Duodenal mucosa (tissue), 2 donors: Measurements from ENCODE around the gene RYR1.
"Not testable (repeated sequence)": the region's sequence is repeated elsewhere in the genome, so short reads cannot be mapped to it uniquely, and the experiment has no call there.

ENCODE experiments used
- H3K27ac ChIP-seq: one replicate; pipeline ENCODE4 v1.7.0; 2013; ENCODE audit warnings: low read depth, low read length
- H3K27me3 ChIP-seq, 2 donors: one replicate each; pipeline ENCODE4 v1.7.0; 2013; ENCODE audit warnings: low read length in 2 of 2, control low read depth in 1 of 2; ENCODE audit not compliant: insufficient read depth in 2 of 2, control insufficient read depth in 1 of 2
- H3K36me3 ChIP-seq, 2 donors: one replicate each; pipeline ENCODE4 v1.7.0; 2013; ENCODE audit warnings: low read length in 2 of 2, control low read depth in 1 of 2; ENCODE audit not compliant: insufficient read depth in 2 of 2, control insufficient read depth in 1 of 2
- H3K4me1 ChIP-seq, 2 donors: one replicate each; pipeline ENCODE4 v1.7.0; 2013; ENCODE audit warnings: low read length in 2 of 2, control low read depth in 1 of 2; ENCODE audit not compliant: insufficient read depth in 2 of 2, control insufficient read depth in 1 of 2
- H3K4me3 ChIP-seq, 2 donors: one replicate each; pipeline ENCODE4 v1.7.0; 2013; ENCODE audit warnings: low read length in 2 of 2, low read depth in 1 of 2
- H3K9ac ChIP-seq, 2 donors: one replicate each; pipeline ENCODE4 v1.7.0; 2013; ENCODE audit warnings: low read length in 2 of 2, low read depth in 1 of 2
- H3K9me3 ChIP-seq, 2 donors: one replicate each; pipeline ENCODE4 v1.7.0; 2013; ENCODE audit warnings: low read length in 2 of 2, control low read depth in 1 of 2; ENCODE audit not compliant: control insufficient read depth in 1 of 2

The RYR1 gene

DNA sequence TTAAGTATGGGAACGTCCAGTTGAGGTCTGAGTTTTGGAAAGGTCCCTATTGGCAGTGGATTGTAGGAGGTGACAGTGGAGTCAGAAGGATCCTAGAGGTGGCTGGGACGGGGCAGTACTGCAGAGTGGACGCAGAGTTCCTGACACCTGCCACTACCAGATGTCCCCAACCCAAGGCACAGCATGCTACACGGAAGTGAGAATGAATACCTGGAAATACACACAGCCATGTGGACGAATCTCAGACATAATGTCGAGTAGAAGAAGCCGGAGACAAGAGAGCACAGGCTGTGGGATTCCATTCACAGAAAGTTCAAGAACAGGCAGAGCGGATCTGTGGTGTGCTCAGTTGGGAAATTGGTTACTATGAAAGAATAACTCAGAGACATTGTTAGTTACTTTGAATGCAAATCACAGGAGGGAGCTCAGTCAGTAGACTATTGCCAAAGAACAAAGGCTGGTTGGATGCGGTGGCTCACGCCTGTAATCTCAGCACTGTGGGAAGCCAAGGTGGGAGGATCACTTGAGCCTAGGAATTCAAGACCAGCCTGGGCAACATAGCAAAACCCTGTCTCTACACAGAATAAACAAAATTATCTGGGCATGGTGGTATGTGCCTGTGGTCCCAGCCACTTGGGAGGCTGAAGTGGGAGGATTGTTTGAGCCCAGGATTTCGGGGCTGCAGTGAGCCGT, 37.4 kb downstream of the RYR1 start:
- no peaks in the 10 kb centered on the region for H3K4me1 ChIP-seq
- no peak overlapping the region for H3K27ac ChIP-seq
- H3K27me3 ChIP-seq: no peaks in the 10 kb centered on the region
- no peak overlapping the region for H3K9ac ChIP-seq
- no peaks in the 10 kb centered on the region for H3K36me3 ChIP-seq
- H3K9me3 ChIP-seq: no peaks in the 10 kb centered on the region
- no peak overlapping the region for H3K4me3 ChIP-seq

DNA sequence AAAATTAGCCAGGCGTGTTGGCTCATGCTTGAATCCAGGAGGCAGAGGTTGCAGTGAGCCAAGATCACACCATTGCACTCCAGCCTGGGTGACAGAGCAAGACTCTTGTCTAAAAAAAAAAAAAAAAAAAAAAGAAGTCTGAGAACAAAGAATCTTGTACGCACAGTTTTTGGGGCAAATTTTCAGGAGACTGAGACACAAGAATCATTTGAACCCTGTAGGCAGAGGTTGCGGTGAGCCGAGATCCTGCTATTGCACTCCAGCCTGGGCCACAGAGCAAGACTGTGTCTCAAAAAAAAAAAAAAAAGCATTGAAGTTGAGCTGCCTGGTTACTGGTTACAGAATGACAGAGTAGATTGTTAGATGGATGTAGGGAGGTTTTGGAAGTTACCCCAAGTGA, 39.2 kb downstream of the RYR1 start:
- not testable (repeated sequence) for H3K27ac ChIP-seq, H3K9me3 ChIP-seq, H3K9ac ChIP-seq, H3K36me3 ChIP-seq, H3K4me1 ChIP-seq, H3K27me3 ChIP-seq, H3K4me3 ChIP-seq

DNA sequence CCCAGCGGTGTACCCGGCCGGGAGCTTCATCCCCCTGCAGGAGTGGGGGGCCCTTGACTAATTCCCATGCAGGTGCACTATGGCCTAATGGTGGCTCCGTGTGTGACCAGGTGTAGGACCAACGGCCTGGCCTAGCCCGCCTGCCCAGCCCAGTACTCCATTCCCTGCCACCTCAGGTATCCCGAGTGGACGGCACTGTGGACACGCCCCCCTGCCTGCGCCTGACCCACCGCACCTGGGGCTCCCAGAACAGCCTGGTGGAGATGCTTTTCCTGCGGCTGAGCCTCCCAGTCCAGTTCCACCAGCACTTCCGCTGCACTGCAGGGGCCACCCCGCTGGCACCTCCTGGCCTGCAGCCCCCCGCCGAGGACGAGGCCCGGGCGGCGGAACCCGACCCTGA, 39.7 kb downstream of the RYR1 start:
- Histone ChIP-seq H3K4me3 (no peak overlapping the region), H3K27me3 (no peaks in the 10 kb centered on the region), H3K9me3 (no peaks in the 10 kb centered on the region), H3K27ac (no peak overlapping the region), H3K4me1 (no peaks in the 10 kb centered on the region), H3K9ac (no peak overlapping the region), H3K36me3 (no peaks in the 10 kb centered on the region)

DNA sequence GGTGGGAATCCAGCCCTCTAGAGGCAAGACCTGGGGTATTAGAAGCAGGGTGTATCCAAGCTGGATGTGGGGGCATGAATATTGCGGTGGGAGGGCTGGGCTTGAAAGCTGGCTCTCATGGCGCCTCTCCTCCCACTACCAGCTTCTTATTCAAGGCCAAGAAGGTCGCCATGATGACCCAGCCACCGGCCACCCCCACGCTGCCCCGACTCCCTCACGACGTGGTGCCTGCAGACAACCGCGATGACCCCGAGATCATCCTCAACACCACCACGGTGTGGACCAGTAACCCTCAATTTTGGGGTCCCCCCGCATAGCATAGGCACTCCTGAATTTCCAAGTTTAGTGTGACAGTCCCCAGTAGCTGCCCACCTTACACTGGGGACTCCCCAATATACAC, 41.7 kb downstream of the RYR1 start:
- H3K4me1 ChIP-seq: no peaks in the 10 kb centered on the region
- H3K27me3 ChIP-seq: no peaks in the 10 kb centered on the region
- no peaks in the 10 kb centered on the region for H3K36me3 ChIP-seq
- H3K9me3 ChIP-seq: no peaks in the 10 kb centered on the region
- H3K27ac ChIP-seq: no peak overlapping the region
- H3K4me3 ChIP-seq: no peak overlapping the region
- H3K9ac ChIP-seq: no peak overlapping the region

DNA sequence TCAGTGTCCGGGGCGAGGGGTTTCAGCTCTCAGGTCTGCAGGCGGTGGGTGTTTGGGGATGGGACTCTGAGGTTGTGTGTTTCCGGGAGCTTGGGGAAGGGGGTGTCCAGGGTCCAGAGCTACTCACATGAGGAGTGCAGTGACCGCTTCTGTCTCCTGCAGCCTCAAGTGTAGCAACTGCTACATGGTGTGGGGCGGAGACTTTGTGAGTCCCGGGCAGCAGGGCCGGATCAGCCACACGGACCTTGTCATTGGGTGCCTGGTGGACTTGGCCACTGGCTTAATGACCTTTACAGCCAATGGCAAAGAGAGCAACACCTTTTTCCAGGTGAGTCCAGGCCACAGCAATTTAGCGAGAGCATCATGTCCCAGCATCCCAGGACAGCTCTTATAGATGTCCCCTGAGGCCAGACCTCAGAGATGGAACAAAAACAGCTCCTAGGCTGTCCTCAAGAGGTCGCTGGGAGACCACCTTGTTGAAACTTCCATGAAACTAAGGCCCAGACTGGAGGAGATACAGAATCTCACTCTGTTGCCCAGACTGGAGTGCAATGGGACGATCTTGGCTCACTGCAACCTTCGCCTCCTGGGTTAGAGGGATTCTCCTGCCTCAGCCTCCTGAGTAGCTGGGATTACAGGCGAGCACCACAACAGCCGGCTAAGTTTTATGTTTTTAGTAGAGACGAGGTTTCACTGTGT, 44.9 kb downstream of the RYR1 start:
- no peaks in the 10 kb centered on the region for H3K4me1 ChIP-seq
- H3K36me3 ChIP-seq: no peaks in the 10 kb centered on the region
- no peaks in the 10 kb centered on the region for H3K27me3 ChIP-seq
- no peak overlapping the region for H3K27ac ChIP-seq
- H3K9ac ChIP-seq: no peak overlapping the region
- H3K9me3 ChIP-seq: no peaks in the 10 kb centered on the region
- H3K4me3 ChIP-seq: no peak overlapping the region

DNA sequence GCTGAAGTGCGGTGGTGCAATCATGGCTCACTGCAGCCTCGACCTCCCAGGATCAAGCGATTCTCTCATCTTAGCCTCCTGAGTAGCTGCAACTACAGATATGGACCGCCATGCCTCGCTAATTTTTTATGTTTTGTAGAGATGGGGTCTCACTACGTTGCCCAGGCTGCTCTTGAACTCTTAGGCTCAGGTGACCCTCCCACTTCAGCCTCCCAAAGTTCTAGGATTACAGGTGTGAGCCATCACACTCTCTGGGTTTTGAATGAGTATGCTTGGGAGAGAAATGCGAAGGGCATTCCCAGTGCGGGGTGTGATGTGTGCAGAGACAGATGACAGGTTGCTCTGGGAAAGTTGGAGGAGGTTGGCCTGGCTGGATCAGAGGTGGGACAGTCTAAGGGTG, 49.0 kb downstream of the RYR1 start:
- H3K4me1 ChIP-seq: no peaks in the 10 kb centered on the region
- H3K9me3 ChIP-seq: no peaks in the 10 kb centered on the region
- no peak overlapping the region for H3K27ac ChIP-seq
- no peak overlapping the region for H3K9ac ChIP-seq
- no peaks in the 10 kb centered on the region for H3K36me3 ChIP-seq
- H3K4me3 ChIP-seq: no peak overlapping the region
- H3K27me3 ChIP-seq: no peaks in the 10 kb centered on the region

DNA sequence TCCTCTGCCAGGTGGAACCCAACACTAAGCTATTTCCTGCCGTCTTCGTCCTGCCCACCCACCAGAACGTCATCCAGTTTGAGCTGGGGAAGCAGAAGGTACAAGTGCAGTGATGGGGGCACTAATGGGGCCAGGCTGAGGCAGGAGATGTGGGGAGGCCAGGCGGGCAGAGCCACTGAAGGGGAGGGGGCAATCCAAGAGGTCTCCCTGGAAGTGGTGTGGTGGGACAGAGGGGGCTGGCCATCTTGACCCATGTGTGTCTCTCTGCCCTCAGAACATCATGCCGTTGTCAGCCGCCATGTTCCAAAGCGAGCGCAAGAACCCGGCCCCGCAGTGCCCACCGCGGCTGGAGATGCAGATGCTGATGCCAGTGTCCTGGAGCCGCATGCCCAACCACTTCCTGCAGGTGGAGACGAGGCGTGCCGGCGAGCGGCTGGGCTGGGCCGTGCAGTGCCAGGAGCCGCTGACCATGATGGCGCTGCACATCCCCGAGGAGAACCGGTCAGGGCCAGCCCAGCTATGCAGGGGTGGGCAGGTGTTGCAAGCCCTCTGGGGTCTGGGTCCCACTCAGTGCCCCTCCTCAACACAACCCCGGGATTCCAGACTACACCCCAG, 49.6 kb downstream of the RYR1 start:
- no peak overlapping the region for H3K9ac ChIP-seq
- no peak overlapping the region for H3K4me3 ChIP-seq
- H3K36me3 ChIP-seq: no peaks in the 10 kb centered on the region
- H3K27ac ChIP-seq: no peak overlapping the region
- H3K27me3 ChIP-seq: no peaks in the 10 kb centered on the region
- no peaks in the 10 kb centered on the region for H3K4me1 ChIP-seq
- H3K9me3 ChIP-seq: no peaks in the 10 kb centered on the region

DNA sequence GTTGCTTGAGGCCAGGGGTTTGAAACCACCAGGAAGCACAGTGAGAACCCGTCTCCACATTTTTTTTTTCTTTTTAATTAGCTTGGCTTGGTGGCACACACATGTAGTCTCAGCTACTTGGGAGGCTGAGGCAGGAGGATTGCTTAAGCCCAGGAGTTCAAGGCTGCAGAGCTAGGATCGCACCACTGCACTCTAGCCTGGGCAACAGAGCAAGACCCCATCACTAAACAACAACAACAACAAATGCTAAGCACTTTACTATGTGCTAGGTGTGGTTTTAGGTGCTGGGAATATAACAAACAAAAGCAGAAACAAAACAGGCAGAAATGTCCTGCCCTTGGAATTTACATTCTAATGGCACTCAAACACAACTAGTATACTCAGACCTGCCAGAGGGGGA, 51.3 kb downstream of the RYR1 start:
- no peaks in the 10 kb centered on the region for H3K36me3 ChIP-seq
- no peaks in the 10 kb centered on the region for H3K4me1 ChIP-seq
- no peaks in the 10 kb centered on the region for H3K9me3 ChIP-seq
- no peaks in the 10 kb centered on the region for H3K27me3 ChIP-seq
- no peak overlapping the region for H3K9ac ChIP-seq
- H3K27ac ChIP-seq: no peak overlapping the region
- no peak overlapping the region for H3K4me3 ChIP-seq

DNA sequence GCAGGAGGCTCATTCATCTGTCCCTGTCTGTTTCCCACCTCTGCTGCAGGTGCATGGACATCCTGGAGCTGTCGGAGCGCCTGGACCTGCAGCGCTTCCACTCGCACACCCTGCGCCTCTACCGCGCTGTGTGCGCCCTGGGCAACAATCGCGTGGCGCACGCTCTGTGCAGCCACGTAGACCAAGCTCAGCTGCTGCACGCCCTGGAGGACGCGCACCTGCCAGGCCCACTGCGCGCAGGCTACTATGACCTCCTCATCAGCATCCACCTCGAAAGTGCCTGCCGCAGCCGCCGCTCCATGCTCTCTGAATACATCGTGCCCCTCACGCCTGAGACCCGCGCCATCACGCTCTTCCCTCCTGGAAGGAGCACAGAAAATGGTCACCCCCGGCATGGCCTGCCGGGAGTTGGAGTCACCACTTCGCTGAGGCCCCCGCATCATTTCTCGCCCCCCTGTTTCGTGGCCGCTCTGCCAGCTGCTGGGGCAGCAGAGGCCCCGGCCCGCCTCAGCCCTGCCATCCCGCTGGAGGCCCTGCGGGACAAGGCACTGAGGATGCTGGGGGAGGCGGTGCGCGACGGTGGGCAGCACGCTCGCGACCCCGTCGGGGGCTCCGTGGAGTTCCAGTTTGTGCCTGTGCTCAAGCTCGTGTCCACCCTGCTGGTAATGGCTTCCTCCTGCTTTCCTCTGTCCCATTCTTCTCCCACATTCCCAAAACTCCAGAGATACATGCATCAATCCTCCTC, 52.2 kb downstream of the RYR1 start:
- Histone ChIP-seq H3K4me3 (no peak overlapping the region), H3K36me3 (no peaks in the 10 kb centered on the region), H3K9me3 (no peaks in the 10 kb centered on the region), H3K4me1 (no peaks in the 10 kb centered on the region), H3K27me3 (no peaks in the 10 kb centered on the region), H3K9ac (no peak overlapping the region), H3K27ac (no peak overlapping the region)

DNA sequence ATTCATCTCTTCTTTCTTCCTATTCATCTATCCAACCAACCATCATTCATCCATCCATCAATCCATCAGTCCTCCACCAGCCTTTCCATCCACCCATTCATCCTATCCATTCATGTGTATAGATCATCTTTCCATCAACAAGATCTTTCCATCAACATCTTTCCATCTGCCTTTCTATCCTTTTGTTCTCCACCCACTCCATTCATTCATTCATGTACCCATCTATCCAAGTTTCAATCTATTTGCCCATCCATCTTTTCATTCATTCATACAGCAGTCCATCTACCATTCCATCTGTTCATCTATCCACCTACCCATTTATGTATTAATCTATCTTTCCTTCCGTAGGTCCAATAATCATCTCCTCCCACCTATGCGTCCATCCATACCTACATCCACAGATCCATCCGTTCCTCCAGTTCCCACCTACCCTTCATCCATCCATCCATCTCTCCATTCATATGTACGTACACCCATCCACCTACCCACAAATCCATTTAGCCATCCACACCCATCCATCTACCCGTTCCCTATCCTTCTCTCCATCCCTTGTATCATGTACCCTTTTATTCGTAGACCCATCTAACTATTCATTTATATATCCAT, 53.3 kb downstream of the RYR1 start:
- Histone ChIP-seq H3K4me1 (no peaks in the 10 kb centered on the region), H3K9ac (no peak overlapping the region), H3K4me3 (no peak overlapping the region), H3K9me3 (no peaks in the 10 kb centered on the region), H3K36me3 (no peaks in the 10 kb centered on the region), H3K27ac (no peak overlapping the region), H3K27me3 (no peaks in the 10 kb centered on the region)
